ENCODE data around the gene SLC4A7.
"Not testable (repeated sequence)": the region's sequence is repeated elsewhere in the genome, so short reads cannot be mapped to it uniquely, and the experiment has no call there.

The SLC4A7 gene

GRCh38 chr3:27357665-27358258 is 126.4 kb downstream of the SLC4A7 start:
- peak; percentile 54 for DNase-seq

GRCh38 chr3:27356976-27357375 is 127.2 kb downstream of the SLC4A7 start:
- no peak for DNase-seq

- no peak for DNase-seq
Measured at GRCh38 chr3:27354588-27355203, 129.5 kb downstream of the SLC4A7 start.

- no peak for DNase-seq
Measured at GRCh38 chr3:27354161-27354560, 130.0 kb downstream of the SLC4A7 start.

GRCh38 chr3:27353221-27353620 is 131.0 kb downstream of the SLC4A7 start:
- DNase-seq: no peak

GRCh38 chr3:27352047-27352446 is 132.1 kb downstream of the SLC4A7 start:
- no peak for DNase-seq

GRCh38 chr3:27349832-27350231 is 134.4 kb downstream of the SLC4A7 start:
- no peak for DNase-seq

- DNase-seq: no peak
Measured at GRCh38 chr3:27345959-27346865, 138.0 kb downstream of the SLC4A7 start.

- DNase-seq: peak; percentile 36
Measured at GRCh38 chr3:27345493-27345892, 138.7 kb downstream of the SLC4A7 start.

GRCh38 chr3:27345045-27345444 is 139.1 kb downstream of the SLC4A7 start:
- DNase-seq: no peak

GRCh38 chr3:27344192-27344591 is 140.0 kb downstream of the SLC4A7 start:
- no peak for DNase-seq

GRCh38 chr3:27342267-27342666 is 141.9 kb downstream of the SLC4A7 start:
- DNase-seq: no peak

- peak; percentile 38 for DNase-seq
Measured at GRCh38 chr3:27340534-27340933, 143.7 kb downstream of the SLC4A7 start.

- no peak for DNase-seq
Measured at GRCh38 chr3:27335571-27335970, 148.6 kb downstream of the SLC4A7 start.

GRCh38 chr3:27333843-27334242 is 150.3 kb downstream of the SLC4A7 start:
- no peak for DNase-seq

GRCh38 chr3:27328982-27329762 is 155.0 kb downstream of the SLC4A7 start:
- not testable (repeated sequence) for DNase-seq

- no peak for DNase-seq
Measured at GRCh38 chr3:27326629-27327545, 157.3 kb downstream of the SLC4A7 start.

- DNase-seq: no peak
Measured at GRCh38 chr3:27326202-27326601, 158.0 kb downstream of the SLC4A7 start.

GRCh38 chr3:27325419-27325818 is 158.8 kb downstream of the SLC4A7 start:
- no peak for DNase-seq

GRCh38 chr3:27324686-27325085 is 159.5 kb downstream of the SLC4A7 start:
- DNase-seq: no peak

- DNase-seq: no peak
Measured at GRCh38 chr3:27323087-27323570, 161.1 kb downstream of the SLC4A7 start.

Measured in MV-4-11 (cell line).